H7 (cell line): Measurements from ENCODE around the gene PHACTR4. TPM values are rescaled to one million over a fixed set of nuclear protein-coding genes. Genes with fewer than 3 reads are reported as not detected.
"Not testable (repeated sequence)": the region's sequence is repeated elsewhere in the genome, so short reads cannot be mapped to it uniquely, and the experiment has no call there.

ENCODE experiments used
- DNase-seq: peaks from one replicate; pipeline ENCODE4 v3.0.0; 2012
- H3K27me3 ChIP-seq: 2 replicates; pipeline ENCODE4 v1.6.0; 2011; ENCODE audit warnings: mild to moderate bottlenecking, low read length; ENCODE audit not compliant: control insufficient read depth, insufficient read depth
- H3K36me3 ChIP-seq: replicated peaks from 2 replicates; pipeline ENCODE4 v1.5.1; 2011; ENCODE audit warnings: low read length; ENCODE audit not compliant: control insufficient read depth, insufficient read depth
- H3K4me3 ChIP-seq: 2 replicates; pipeline ENCODE4 v1.5.1; 2011; ENCODE audit warnings: low read depth, mild to moderate bottlenecking, control low read depth, low read length, moderate library complexity; ENCODE audit not compliant: insufficient read depth
- total RNA-seq: library from RNA; depleted of rRNA; stranded (reverse); fragments of >200 nt; shearing (Covaris generic); gene quantifications from 2 replicates; pipeline ENCODE4 v1.2.3, GENCODE V29; 2014

The PHACTR4 gene
- total RNA-seq, 1 experiment from 2014 or later, result 16.9 TPM

DNA sequence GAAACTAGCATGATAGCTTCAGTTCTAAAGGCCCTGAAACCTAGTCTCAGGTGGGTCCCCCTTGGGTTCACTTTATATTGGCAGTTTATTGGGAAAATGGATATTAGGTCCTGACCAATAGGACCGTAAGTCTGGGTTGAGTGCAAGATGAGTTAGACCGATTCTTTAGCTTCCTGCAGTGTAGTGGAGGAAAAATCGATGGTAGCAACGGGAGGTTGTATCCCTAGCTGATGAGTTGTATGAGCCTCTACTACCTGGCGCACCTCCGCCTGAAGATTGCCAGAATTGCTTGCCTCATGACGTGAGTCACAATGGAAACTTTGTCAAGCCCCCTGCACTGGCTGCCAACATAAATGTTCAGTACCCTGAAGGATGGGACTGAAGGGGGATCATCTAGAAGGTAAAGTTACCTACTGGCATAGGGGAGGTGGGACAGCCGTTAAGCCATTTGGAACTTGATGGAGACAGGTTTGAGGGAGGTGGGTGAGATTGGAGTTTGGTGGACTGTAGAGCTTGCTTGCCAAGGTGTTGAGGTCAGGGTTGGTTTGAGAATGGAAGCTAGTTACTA lies 140.2 kb downstream of the PHACTR4 start:
- no peaks in the 10 kb centered on the region for H3K27me3 ChIP-seq
- H3K4me3 ChIP-seq, result peak overlapping the region; percentile 76; the same call in 1 of the 2 replicates
- peak; percentile 20 for DNase-seq
- peaks cover 47% of the 10 kb centered on the region for H3K36me3 ChIP-seq

DNA sequence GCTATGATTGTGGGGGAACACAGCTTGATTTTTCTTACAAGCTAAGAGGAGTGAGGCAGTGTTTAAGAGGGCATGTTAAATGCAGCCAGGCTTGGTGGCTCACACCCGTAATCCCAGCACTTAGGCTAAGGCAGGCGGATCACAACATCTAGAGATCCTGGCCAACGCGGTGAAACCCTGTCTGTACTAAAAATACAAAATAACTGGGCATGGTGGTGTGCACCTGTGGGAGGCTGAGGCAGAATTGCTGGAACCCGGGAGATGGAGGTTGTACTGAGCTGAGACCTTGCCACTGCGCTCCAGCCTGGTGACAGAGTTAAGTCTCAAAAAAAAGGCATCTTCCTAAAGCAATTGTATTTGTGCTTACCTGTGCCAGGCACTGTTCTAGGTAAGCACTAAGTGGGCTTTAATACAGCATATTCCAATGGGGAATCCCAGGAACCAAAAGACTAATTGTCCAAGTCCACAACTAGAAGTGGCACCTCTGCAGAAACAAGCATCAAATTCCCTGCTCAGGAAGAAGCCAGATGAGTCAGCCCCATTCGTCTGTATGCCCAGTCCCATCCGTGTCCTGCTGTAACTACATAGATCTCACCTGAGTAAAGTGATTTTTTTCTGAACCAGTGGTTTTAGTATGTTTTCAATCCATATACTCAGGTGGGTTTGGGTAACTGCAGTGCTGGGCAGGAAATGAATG lies 140.9 kb downstream of the PHACTR4 start:
- peak overlapping the region; percentile 8; the same call in 1 of the 2 replicates for H3K4me3 ChIP-seq
- no peak for DNase-seq
- H3K36me3 ChIP-seq, result peaks cover 47% of the 10 kb centered on the region
- no peaks in the 10 kb centered on the region for H3K27me3 ChIP-seq

DNA sequence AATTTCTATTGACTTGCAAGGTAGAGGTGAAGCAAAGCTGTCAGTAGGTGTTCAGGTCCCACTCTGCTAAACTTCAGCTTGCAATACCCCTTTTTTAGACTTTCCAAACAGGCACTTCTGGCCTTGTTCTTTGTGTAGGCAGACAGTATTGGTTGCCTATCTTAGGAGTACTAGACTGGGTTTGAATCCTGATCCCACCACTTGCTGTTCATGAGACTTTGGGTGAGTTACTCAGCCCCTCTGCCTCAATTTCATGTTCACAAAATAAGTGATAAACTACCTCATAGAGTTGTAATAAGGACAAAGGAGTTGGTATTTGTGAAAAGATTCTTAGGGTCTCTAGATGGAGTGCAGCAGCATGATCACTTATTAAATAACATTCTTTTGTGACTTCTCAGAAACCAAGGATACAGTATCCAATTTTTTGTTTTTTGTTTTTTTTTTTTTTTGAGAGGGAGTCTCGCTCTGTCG lies 141.5 kb downstream of the PHACTR4 start:
- H3K36me3 ChIP-seq, result peaks cover 47% of the 10 kb centered on the region
- H3K27me3 ChIP-seq, result no peaks in the 10 kb centered on the region
- no peak for DNase-seq
- no peak overlapping the region; the same call in 1 of the 2 replicates for H3K4me3 ChIP-seq

DNA sequence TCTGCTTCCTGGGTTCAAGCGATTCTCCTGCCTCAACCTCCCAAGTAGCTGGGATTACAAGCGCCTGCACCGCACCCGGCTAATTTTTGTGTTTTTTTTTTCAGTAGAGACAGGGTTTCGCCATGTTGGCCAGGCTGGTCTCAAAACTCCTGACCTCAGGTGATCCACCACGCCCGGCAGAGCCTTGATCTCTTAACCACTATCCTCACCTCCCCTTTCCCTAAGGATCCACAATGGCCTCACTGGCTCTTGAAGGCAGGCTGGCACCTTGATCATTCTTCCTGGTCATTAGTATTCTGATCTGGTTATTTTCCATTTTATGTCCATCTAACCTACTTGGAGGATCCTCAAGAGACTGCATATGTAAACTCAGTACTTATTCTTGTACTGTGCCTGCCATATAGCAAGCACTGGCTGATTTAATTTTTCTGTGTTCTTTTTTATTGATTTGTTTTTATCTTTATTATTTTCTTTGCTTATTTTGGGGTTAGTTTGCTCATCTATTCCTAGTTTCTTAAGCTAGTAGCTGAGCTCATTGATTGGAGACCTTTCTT lies 142.6 kb downstream of the PHACTR4 start:
- Histone ChIP-seq H3K36me3 (peaks cover 40% of the 10 kb centered on the region), H3K27me3 (no peaks in the 10 kb centered on the region), H3K4me3 (no peak overlapping the region)
- no peak for DNase-seq

DNA sequence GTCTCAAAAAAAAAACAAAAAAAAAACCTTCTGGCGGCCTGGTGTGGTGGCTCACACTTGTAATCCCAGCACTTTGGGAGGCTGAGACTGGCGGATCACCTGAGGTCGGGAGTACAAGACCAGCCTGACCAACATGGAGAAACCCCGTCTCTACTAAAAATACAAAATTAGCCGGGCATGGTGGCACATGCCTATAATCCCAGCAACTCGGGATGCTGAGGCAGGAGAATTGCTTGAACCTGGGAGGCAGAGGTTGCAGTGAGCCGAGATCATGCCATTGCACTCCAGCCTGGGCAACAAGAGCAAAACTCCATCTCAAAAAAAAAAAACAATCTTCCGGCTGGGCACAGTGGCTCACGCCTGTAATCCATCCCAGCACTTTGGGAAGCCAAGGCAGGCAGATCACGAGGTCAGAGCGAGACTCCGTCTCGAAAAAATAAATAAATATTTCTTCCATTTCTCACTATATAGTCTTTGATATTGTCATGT lies 144.9 kb downstream of the PHACTR4 start:
- not testable (repeated sequence) for H3K4me3 ChIP-seq, H3K27me3 ChIP-seq, DNase-seq
- H3K36me3 ChIP-seq, result peaks cover 18% of the 10 kb centered on the region

DNA sequence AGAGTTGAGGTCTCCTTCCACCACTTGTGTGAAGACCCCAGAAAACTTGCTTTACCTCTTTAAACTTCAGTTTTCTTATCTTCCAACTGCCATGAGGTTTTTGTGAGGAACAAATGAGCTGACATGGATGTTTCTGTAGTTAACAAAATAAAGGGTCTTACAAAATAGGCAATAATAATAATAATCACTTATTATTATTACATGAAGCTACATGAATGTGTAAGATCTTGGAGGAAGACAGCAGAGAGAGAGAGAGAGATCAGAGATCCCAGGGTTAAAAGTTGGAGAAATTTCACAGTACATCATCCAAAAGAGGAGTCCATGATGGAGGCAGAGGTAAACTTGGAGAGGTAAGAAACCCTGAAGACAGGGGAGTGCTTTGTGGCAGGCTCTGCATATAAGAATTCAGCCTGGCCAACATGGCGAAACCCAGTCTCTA lies 147.0 kb downstream of the PHACTR4 start:
- H3K27me3 ChIP-seq, result no peaks in the 10 kb centered on the region
- peaks cover 2% of the 10 kb centered on the region for H3K36me3 ChIP-seq
- no peak for DNase-seq
- H3K4me3 ChIP-seq, result no peak overlapping the region

DNA sequence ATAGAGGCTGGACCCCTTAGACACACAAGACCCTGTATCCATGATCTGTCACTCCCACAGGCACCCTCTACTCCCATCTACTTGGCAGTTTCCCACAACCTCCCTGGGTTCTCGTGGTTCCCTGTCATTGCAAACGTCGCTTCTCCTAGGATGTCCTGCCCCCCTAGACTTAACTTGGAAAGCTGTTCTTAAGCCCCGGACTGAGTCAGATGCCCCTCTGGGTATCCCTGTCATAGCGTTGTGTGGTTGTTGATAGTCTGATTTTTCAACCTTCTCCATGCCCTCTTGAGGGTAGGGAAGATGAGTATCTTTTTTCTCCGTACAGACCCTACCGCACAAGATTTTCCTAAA lies 148.1 kb downstream of the PHACTR4 start:
- peak; percentile 44 for DNase-seq

DNA sequence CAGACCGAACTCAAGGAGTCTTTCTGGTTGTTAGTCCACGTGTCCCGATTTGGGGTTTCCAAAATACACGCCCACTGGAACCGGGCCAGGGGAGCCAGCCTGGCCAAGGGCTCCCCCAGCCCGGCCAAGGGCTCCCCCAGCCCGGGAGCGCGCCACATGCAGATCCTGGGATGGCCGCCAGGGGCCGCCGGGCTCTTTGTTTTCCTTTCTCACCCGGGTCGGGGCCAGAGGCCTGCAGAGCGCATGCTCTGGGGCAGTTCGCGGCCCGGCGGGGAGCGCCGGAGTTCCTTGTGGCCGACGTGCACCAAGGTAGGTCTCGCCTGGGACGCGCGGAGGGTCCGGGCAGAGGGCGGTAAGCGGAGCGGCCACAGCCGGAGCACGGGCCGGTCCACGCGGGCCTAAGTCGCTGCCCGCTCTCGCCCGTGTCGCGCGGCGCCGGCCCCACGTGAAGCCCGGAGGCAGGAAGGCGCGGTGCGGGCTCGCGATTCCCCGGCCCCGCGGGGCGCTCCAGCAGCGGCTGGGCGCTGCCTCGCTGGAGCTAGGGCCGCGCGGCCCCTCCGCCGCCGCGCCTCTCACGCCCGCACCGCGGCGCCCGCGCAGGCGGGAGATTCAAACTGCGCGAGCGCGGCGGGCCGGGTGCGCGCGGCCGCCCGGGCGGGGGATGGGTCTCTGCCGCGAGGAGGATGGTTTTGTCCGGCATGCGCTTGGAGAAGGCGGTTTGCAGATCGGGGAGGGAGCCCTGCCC lies 148.6 kb downstream of the PHACTR4 start:
- DNase-seq, result peak; percentile 98
- no peaks in the 10 kb centered on the region for H3K27me3 ChIP-seq
- no peaks in the 10 kb centered on the region; the same call in 1 of the 2 replicates for H3K36me3 ChIP-seq
- H3K4me3 ChIP-seq, result peak overlapping the region; percentile 89

More for the DNA sequence above, 148.1 kb downstream of the PHACTR4 start:
- no peaks in the 10 kb centered on the region; the same call in 1 of the 2 replicates for H3K36me3 ChIP-seq
- H3K4me3 ChIP-seq, result peak overlapping the region; percentile 89
- no peaks in the 10 kb centered on the region for H3K27me3 ChIP-seq

DNA sequence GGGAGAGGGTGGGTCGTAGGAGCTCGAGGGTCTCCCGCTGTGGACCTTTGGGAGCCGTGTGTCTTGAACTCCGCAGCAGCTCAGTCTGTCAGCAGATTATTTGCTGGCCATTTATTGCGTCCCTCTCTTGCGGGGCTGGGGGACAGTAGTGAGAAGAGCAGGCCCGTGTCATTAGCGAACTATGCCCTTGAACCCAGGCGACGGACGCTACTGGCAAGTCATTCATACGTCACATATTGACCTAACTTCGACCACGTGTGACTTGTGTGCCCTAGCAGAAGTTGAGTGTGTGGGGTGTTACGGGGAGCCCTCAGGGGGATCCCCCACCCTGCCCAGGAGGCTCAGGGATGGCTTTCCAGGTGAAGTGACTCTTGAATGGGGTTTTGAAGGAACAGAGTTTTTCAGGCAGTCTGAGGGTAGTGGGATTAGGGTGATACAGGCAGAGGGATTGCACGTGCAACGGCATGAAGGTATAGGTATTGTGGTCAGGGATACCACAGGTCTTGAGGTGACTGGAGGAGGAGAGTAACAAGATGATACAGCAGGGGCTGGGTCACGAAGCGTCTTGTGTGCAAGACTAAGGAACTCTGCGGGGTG lies 149.3 kb downstream of the PHACTR4 start:
- DNase-seq, result peak; percentile 55
- Histone ChIP-seq H3K4me3 (peak overlapping the region; percentile 89), H3K27me3 (no peaks in the 10 kb centered on the region), H3K36me3 (no peaks in the 10 kb centered on the region; the same call in 1 of the 2 replicates)

DNA sequence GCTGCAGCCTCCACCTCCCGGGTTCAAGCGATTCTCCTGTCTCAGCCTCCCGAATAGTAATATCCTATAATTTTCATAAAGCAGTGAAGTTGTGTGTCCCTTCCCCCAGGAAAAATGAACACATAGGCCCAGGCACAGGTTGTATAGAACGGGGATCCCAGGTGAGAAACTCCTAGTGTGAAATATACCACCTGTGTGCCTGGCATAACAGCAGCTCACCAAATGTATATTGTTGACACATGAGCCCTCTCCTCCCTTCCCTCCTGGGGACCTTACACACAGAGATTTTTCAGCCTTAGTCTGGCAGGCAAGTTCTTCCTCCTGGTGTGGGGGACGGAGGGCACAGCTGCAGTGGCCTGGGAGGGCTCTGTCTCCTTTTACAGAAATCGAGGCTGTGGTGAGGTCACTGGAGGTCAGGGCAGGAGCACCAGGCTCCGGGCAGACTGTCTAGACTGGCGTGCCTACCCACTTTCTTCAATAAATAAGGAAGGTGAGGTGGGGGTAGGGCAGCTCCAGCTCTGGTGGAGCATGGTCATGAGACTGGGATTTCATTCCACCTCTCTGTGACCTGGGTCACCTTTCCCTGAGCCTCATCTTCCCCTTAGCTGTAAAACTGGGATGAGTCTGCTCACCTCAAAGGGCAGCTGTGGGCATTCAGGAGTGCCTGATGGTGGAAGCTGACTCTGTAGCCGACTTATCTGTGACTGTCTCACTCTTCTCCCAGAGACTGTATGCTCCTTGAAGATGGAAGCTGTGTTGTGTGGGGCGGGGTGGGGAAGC lies 150.6 kb downstream of the PHACTR4 start:
- H3K27me3 ChIP-seq, result no peaks in the 10 kb centered on the region

DNA sequence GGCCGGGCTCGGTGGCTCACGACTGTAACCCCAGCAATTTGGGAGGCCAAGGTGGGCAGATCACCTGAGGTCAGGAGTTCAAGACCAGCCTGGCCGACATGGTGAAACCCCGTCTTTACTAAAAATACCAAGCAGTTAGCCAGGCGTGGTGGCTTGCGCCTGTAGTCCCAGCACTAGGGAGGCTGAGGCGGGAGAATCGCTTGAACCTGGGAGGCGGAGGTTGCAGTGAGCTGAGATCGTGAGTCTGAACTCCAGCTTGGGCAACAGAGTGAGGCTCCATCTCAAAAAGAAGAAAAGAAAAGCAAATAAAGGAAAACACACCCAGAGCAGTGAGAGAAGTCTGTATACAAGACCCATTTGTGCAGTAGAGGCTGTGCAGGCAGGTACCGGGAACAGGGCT lies 151.3 kb downstream of the PHACTR4 start:
- DNase-seq, H3K27me3 ChIP-seq, H3K4me3 ChIP-seq, H3K36me3 ChIP-seq: not testable (repeated sequence)

More for the DNA sequence above, 150.6 kb downstream of the PHACTR4 start:
- DNase-seq, result peak; percentile 19
- Histone ChIP-seq H3K36me3 (peaks cover 3% of the 10 kb centered on the region), H3K4me3 (no peak overlapping the region)

DNA sequence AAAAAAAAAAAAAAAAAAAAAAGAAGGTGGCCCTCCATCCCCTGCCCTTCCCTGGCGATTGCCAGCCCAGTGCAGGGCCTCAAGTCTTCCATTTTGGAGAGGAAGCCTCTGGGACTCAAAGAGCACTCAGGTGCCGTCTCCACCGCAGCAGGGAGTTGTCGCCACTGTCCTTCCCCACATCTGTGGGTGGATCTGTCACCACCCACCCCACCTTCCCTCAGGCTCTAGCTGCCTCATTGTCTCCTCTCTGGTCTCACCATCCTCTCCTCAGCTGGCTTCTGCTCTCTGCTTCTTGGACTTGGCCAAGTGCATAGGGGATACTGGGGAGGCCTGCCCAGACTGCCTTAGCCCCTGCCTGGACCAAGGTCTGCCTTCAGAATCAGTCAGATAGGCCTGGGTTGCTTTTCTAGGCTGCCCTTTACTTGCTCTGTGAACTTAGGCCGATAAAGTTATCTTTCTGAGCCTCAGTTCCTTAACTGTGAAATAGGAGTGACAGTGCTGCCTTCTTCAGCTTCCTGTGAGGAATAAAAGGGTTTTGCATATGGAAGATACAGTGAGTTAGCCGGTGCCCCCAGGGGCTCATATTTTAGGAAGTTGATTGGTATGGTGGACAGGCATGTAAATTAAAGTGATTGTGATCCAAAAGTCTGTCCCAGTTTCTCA lies 152.1 kb downstream of the PHACTR4 start:
- peak; percentile 17 for DNase-seq
- H3K4me3 ChIP-seq, result no peak overlapping the region
- peaks cover 3% of the 10 kb centered on the region for H3K36me3 ChIP-seq
- no peaks in the 10 kb centered on the region for H3K27me3 ChIP-seq

DNA sequence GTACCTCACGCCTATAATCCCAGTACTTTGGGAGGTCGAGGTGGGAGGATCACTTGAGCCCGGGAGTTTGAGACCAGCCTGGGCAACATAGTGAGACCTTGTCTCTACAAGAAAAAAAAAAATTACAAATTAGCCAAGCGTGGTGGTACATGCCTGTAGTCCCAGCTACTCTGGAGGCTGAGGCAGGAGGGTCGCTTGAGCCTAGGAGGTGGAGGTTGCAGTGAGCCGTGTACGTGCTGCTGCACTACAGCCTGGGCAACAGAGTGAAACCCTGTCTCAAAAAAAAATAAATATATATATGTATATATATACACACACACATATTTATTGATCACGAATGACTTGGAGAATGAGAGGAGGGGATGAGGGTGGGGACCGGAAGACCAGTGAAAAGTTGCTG lies 153.0 kb downstream of the PHACTR4 start:
- not testable (repeated sequence) for DNase-seq, H3K27me3 ChIP-seq, H3K4me3 ChIP-seq, H3K36me3 ChIP-seq
